ENCODE data around the gene C1orf21. TPM values are rescaled to one million over a fixed set of nuclear protein-coding genes. Genes with fewer than 3 reads are reported as not detected.

Gene C1orf21
- total RNA-seq, 1 donor: 17.0 TPM

GRCh38 chr1:184422490-184423233 is 35.8 kb downstream of the C1orf21 start:
- no peak for DNase-seq (ENCODE audit: insufficient read length, low spot score, missing footprints)
- no peaks in the 10 kb centered on the region for H4K20me1 ChIP-seq (ENCODE audit: insufficient read depth, low read length)
- TF ChIP-seq CTCF (IDR thresholded peaks at IDR 0.05; ENCODE audit: extremely low read depth, low read depth, low read length): no peak

GRCh38 chr1:184423649-184424048 is 36.8 kb downstream of the C1orf21 start:
- Histone ChIP-seq H3K9me3 (ENCODE audit: low read depth, low read length) (no peaks in the 10 kb centered on the region), H3K79me2 (ENCODE audit: insufficient read depth, low read length) (peaks cover 7% of the 10 kb centered on the region), H3K4me3 (ENCODE audit: insufficient read depth, low read length) (no peak overlapping the region), H3K4me1 (ENCODE audit: insufficient read depth, low read length) (peaks cover 4% of the 10 kb centered on the region), H3K36me3 (ENCODE audit: insufficient read depth, low read length) (no peaks in the 10 kb centered on the region), H3K4me2 (ENCODE audit: insufficient read depth, low read length) (no peak overlapping the region), H3K27ac (ENCODE audit: low read depth, low read length) (no peak overlapping the region), H4K20me1 (ENCODE audit: insufficient read depth, low read length) (no peaks in the 10 kb centered on the region), H2AFZ (ENCODE audit: low read length) (no peak overlapping the region), H3K27me3 (ENCODE audit: insufficient read depth, low read length) (no peaks in the 10 kb centered on the region)
- no peak for TF ChIP-seq CTCF (IDR thresholded peaks at IDR 0.05; ENCODE audit: extremely low read depth, low read depth, low read length)
- DNase-seq (ENCODE audit: insufficient read length, low spot score, missing footprints): no peak

More at GRCh38 chr1:184422490-184423233, 35.8 kb downstream of the C1orf21 start:
- no peaks in the 10 kb centered on the region for H3K36me3 ChIP-seq (ENCODE audit: insufficient read depth, low read length)
- H3K27ac ChIP-seq (ENCODE audit: low read depth, low read length): no peak overlapping the region
- peaks cover 9% of the 10 kb centered on the region for H3K79me2 ChIP-seq (ENCODE audit: insufficient read depth, low read length)
- H3K4me2 ChIP-seq (ENCODE audit: insufficient read depth, low read length): no peak overlapping the region
- H3K27me3 ChIP-seq (ENCODE audit: insufficient read depth, low read length): no peaks in the 10 kb centered on the region
- no peak overlapping the region for H3K4me3 ChIP-seq (ENCODE audit: insufficient read depth, low read length)
- H2AFZ ChIP-seq (ENCODE audit: low read length): no peak overlapping the region
- H3K9me3 ChIP-seq (ENCODE audit: low read depth, low read length): no peaks in the 10 kb centered on the region
- H3K4me1 ChIP-seq (ENCODE audit: insufficient read depth, low read length): peaks cover 4% of the 10 kb centered on the region

- TF ChIP-seq CTCF (IDR thresholded peaks at IDR 0.05; ENCODE audit: extremely low read depth, low read depth, low read length): no peak
- Histone ChIP-seq H3K27ac (ENCODE audit: low read depth, low read length) (no peak overlapping the region), H4K20me1 (ENCODE audit: insufficient read depth, low read length) (no peaks in the 10 kb centered on the region), H3K4me1 (ENCODE audit: insufficient read depth, low read length) (peaks cover 4% of the 10 kb centered on the region), H3K79me2 (ENCODE audit: insufficient read depth, low read length) (peaks cover 5% of the 10 kb centered on the region), H3K36me3 (ENCODE audit: insufficient read depth, low read length) (no peaks in the 10 kb centered on the region), H3K4me2 (ENCODE audit: insufficient read depth, low read length) (no peak overlapping the region), H3K4me3 (ENCODE audit: insufficient read depth, low read length) (no peak overlapping the region), H3K9me3 (ENCODE audit: low read depth, low read length) (no peaks in the 10 kb centered on the region), H3K27me3 (ENCODE audit: insufficient read depth, low read length) (no peaks in the 10 kb centered on the region), H2AFZ (ENCODE audit: low read length) (no peak overlapping the region)
- no peak for DNase-seq (ENCODE audit: insufficient read length, low spot score, missing footprints)
Observed at GRCh38 chr1:184424157-184424556, 37.3 kb downstream of the C1orf21 start.

- Histone ChIP-seq H3K27me3 (ENCODE audit: insufficient read depth, low read length) (no peaks in the 10 kb centered on the region), H3K36me3 (ENCODE audit: insufficient read depth, low read length) (no peaks in the 10 kb centered on the region), H2AFZ (ENCODE audit: low read length) (no peak overlapping the region), H3K79me2 (ENCODE audit: insufficient read depth, low read length) (peaks cover 5% of the 10 kb centered on the region), H4K20me1 (ENCODE audit: insufficient read depth, low read length) (no peaks in the 10 kb centered on the region), H3K4me2 (ENCODE audit: insufficient read depth, low read length) (no peak overlapping the region), H3K4me3 (ENCODE audit: insufficient read depth, low read length) (no peak overlapping the region), H3K4me1 (ENCODE audit: insufficient read depth, low read length) (no peaks in the 10 kb centered on the region), H3K27ac (ENCODE audit: low read depth, low read length) (no peak overlapping the region), H3K9me3 (ENCODE audit: low read depth, low read length) (no peaks in the 10 kb centered on the region)
- TF ChIP-seq CTCF (IDR thresholded peaks at IDR 0.05; ENCODE audit: extremely low read depth, low read depth, low read length): no peak
- no peak for DNase-seq (ENCODE audit: insufficient read length, low spot score, missing footprints)
Observed at GRCh38 chr1:184424945-184425344, 38.1 kb downstream of the C1orf21 start.
